ENCODE measurements around the gene NUDC.

DNA sequence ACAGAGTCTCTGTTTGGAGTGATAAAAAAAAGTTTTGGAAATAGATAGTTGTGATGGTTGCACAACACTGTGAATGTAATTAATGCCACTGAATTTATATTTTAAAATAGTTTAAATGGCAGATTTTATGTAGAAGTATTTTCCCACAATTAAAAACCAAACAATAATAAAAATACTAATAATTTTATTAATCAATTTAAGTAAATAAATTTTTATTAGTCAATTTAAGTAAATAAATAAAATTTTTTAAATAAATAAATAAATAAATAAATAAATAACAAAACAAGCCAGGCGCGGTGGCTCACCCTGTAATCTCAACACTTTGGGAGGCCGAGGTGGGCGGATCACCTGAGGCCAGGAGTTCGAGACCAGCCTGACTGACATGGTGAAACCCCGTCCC is 43.7 kb downstream of the NUDC start:
- TF ChIP-seq, protein P1, sequence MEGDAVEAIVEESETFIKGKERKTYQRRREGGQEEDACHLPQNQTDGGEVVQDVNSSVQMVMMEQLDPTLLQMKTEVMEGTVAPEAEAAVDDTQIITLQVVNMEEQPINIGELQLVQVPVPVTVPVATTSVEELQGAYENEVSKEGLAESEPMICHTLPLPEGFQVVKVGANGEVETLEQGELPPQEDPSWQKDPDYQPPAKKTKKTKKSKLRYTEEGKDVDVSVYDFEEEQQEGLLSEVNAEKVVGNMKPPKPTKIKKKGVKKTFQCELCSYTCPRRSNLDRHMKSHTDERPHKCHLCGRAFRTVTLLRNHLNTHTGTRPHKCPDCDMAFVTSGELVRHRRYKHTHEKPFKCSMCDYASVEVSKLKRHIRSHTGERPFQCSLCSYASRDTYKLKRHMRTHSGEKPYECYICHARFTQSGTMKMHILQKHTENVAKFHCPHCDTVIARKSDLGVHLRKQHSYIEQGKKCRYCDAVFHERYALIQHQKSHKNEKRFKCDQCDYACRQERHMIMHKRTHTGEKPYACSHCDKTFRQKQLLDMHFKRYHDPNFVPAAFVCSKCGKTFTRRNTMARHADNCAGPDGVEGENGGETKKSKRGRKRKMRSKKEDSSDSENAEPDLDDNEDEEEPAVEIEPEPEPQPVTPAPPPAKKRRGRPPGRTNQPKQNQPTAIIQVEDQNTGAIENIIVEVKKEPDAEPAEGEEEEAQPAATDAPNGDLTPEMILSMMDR (IDR thresholded peaks at IDR 0.05), result no peak
- TF ChIP-seq POLR2A (IDR thresholded peaks at IDR 0.05), result no peak
- TF ChIP-seq POLR2AphosphoS5 (IDR thresholded peaks at IDR 0.05; ENCODE audit: insufficient read depth in 1 of 2, low read depth in 1 of 2), result no peak

Measured in vagina (tissue), 2 donors.